WTC11 (cell line): Measurements from ENCODE around the gene TMEM145. TPM values are rescaled to one million over a fixed set of nuclear protein-coding genes. Genes with fewer than 3 reads are reported as not detected.

ENCODE experiments used
- ATAC-seq: fragments of 200-7000 bp; cut with Tn5 transposase; 2 replicates; pipeline ENCODE4 v1.10.0; 2021; ENCODE audit warnings: mild to moderate bottlenecking, moderate library complexity
- CTCF ChIA-PET: fragments of 300-600 bp; sonication (Branson Sonifier 250); formaldehyde crosslinking; loops from one replicate; lab custom pipeline; 2021; ENCODE audit warnings: antibody characterized with exemption; lab: Charles Lee
- POLR2A ChIA-PET: fragments of 350-600 bp; sonication (Branson Sonifier 250); formaldehyde crosslinking; loops from one replicate; lab custom pipeline; 2021; ENCODE audit warnings: antibody characterized with exemption; lab: Charles Lee
- DNase-seq: peaks from one replicate; pipeline ENCODE4 v3.0.0; 2021; ENCODE audit warnings: low spot score
- H3K27ac Mint-ChIP-seq: 2 replicates; pipeline ENCODE4 v1.8.0; 2021; ENCODE audit warnings: mixed read lengths
- H3K27me3 Mint-ChIP-seq: 2 replicates; pipeline ENCODE4 v1.8.0; 2021; ENCODE audit warnings: low read depth, mild to moderate bottlenecking, moderate library complexity, mixed read lengths
- H3K36me3 Mint-ChIP-seq: 2 replicates; pipeline ENCODE4 v1.8.0; 2021; ENCODE audit warnings: mixed read lengths
- H3K4me1 Mint-ChIP-seq: 2 replicates; pipeline ENCODE4 v1.8.0; 2022; ENCODE audit warnings: mixed read lengths
- H3K4me3 Mint-ChIP-seq: 2 replicates; pipeline ENCODE4 v1.8.0; 2021; ENCODE audit warnings: mild to moderate bottlenecking, moderate library complexity, mixed read lengths
- H3K9me3 Mint-ChIP-seq: 2 replicates; pipeline ENCODE4 v1.8.0; 2021; ENCODE audit warnings: mixed read lengths
- ARID4B ChIP-seq: sonication (generic); formaldehyde crosslinking; IDR thresholded peaks from 2 replicates; pipeline ENCODE4 v1.8.0; 2023; ENCODE audit warnings: missing genetic modification reagents, mild to moderate bottlenecking, borderline replicate concordance
- ATF6 ChIP-seq: sonication (generic); formaldehyde crosslinking; IDR thresholded peaks from 2 replicates; pipeline ENCODE4 v1.8.1; 2023; ENCODE audit warnings: mild to moderate bottlenecking, missing genetic modification reagents
- E2F1 ChIP-seq: sonication (generic); formaldehyde crosslinking; IDR thresholded peaks from 2 replicates; pipeline ENCODE4 v1.8.0; 2022; ENCODE audit warnings: mild to moderate bottlenecking, missing genetic modification reagents
- ELF4 ChIP-seq: sonication (generic); formaldehyde crosslinking; IDR thresholded peaks from 2 replicates; pipeline ENCODE4 v1.8.1; 2022; ENCODE audit warnings: low read depth, mild to moderate bottlenecking, moderate library complexity, missing genetic modification reagents
- IRF1 ChIP-seq: sonication (generic); formaldehyde crosslinking; IDR thresholded peaks from 2 replicates; pipeline ENCODE4 v1.8.0; 2023; ENCODE audit warnings: missing genetic modification reagents
- JAZF1 ChIP-seq: fragments of 250-450 bp; sonication (Bioruptor Pico); IDR thresholded peaks from 2 replicates; pipeline ENCODE4 v1.9.0; 2021; ENCODE audit warnings: moderate library complexity, mild to moderate bottlenecking, inconsistent platforms
- JUN ChIP-seq: sonication (generic); formaldehyde crosslinking; IDR thresholded peaks from 2 replicates; pipeline ENCODE4 v1.8.0; 2023; ENCODE audit warnings: mild to moderate bottlenecking, missing genetic modification reagents
- RELA ChIP-seq: sonication (generic); formaldehyde crosslinking; IDR thresholded peaks from 2 replicates; pipeline ENCODE4 v1.8.1; 2022; ENCODE audit warnings: missing genetic modification reagents, mild to moderate bottlenecking, borderline replicate concordance
- USF1 ChIP-seq: sonication (generic); formaldehyde crosslinking; IDR thresholded peaks from 2 replicates; pipeline ENCODE4 v1.8.0; 2022; ENCODE audit warnings: mild to moderate bottlenecking, missing genetic modification reagents
- ZNF281 ChIP-seq: sonication (generic); formaldehyde crosslinking; IDR thresholded peaks from 2 replicates; pipeline ENCODE4 v1.8.0; 2023; ENCODE audit warnings: mild to moderate bottlenecking, missing genetic modification reagents
- ZNF416 ChIP-seq: fragments of 250-450 bp; sonication (Bioruptor Pico); IDR thresholded peaks from 2 replicates; pipeline ENCODE4 v1.9.0; 2021; ENCODE audit warnings: mild to moderate bottlenecking, inconsistent platforms
- ZNF425 ChIP-seq: fragments of 250-450 bp; sonication (Bioruptor Pico); conservative IDR thresholded peaks from 2 replicates; pipeline ENCODE4 v1.9.0; 2021; ENCODE audit warnings: mild to moderate bottlenecking
- total RNA-seq: library from RNA; stranded (reverse); gene quantifications from 3 replicates; pipeline ENCODE4 v1.2.3, GENCODE V29; 2021

The TMEM145 gene
- total RNA-seq, 1 experiment from 2014 or later, result 6.9 TPM

GRCh38 chr19:42303101-42303464 is 10.0 kb upstream of the TMEM145 start:
- Mint-ChIP-seq H3K4me1 (peaks cover 27% of the 10 kb centered on the region), H3K4me3 (peak overlapping the region; percentile 88), H3K36me3 (peaks cover 9% of the 10 kb centered on the region), H3K9me3 (no peaks in the 10 kb centered on the region), H3K27ac (peak overlapping the region; percentile 39; the same call in 1 of the 2 replicates), H3K27me3 (no peaks in the 10 kb centered on the region; the same call in none of the 2 replicates)
- TF ChIP-seq E2F1 (CRISPR knock-in tag), result no peak
- no peak for TF ChIP-seq ATF6 (CRISPR knock-in tag)
- no peak for TF ChIP-seq JUN (CRISPR knock-in tag)
- TF ChIP-seq ZNF416 (CRISPR knock-in tag), result no peak
- no peak for TF ChIP-seq ZNF425
- TF ChIP-seq RELA (CRISPR knock-in tag), result no peak
- no peak for TF ChIP-seq JAZF1 (CRISPR knock-in tag)
- no peak for TF ChIP-seq USF1 (CRISPR knock-in tag)
- no peak for TF ChIP-seq ARID4B (CRISPR knock-in tag)
- TF ChIP-seq ELF4, result no peak
- TF ChIP-seq IRF1 (CRISPR knock-in tag), result no peak
- TF ChIP-seq ZNF281 (CRISPR knock-in tag), result no peak
- ChIA-PET CTCF (interaction anchor here (0.5 to 1.7 kb wide), 2 partner anchors 23 to 38 kb away, joined by 4 to 9 read pairs; no protein-coding TSS in a partner anchor), POLR2A (interaction anchor here (0.8 to 1.2 kb wide), 2 partner anchors 10 to 94 kb away, joined by 3 read pairs; partner anchors contain the start of gene TMEM145)
- ATAC-seq (no peak), DNase-seq (no peak)
